ENCODE measurements around the gene URB1. TPM values are rescaled to one million over a fixed set of nuclear protein-coding genes. Genes with fewer than 3 reads are reported as not detected.

The URB1 gene
- total and polyA plus RNA-seq, 2 of the 8 experiments (the other 6 are each of a cell fraction or from before 2014, with no cell fraction given), result 8.1 to 28.9 TPM

DNA sequence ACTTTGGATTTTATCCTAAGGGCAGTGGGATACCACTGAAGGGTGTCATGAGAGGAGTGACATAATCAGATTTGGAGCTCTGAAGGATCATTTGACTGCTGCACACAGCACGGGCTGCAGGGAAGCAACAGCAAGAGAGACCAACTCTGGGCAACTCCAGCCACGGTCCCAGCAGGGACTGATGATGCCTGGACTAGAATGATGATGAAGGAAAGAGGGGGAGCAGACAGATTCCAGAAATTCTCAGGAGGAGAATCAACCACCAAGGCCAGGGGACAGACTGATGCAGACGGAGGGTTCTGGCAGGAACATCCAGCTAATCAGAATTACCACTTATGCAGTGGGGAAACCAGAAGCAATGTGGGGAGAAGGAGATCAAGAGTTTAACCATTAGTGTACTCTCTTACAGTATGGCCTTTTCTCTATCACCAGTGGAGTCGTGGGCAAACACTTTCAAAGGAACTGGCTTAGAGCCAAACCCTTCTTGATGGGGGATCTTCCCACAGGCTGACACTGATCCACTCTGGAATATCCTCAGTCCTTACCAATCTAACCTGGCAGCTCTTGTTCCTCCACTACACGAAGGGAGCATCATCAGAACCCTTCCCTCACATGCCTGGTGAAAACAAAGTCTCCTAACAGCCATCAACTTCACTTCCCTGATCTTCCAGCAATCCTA, 3.3 kb downstream of the URB1 start:
- Histone ChIP-seq H3K9me3 (ENCODE audit: insufficient read depth in 2 of 2, low read depth in 1 of 2, low read length in 1 of 2) (peaks cover 6 to 7% of the 10 kb centered on the region in 2 experiments; a peak in 2 of 4 replicates), H3K4me3 (ENCODE audit: extremely low read depth in 1 of 4, insufficient read depth in 2 of 4, low read depth in 3 of 4, low read length in 4 of 4) (no peak overlapping the region), H3K27ac (ENCODE audit: low read depth, low read length) (no peak overlapping the region), H4K8ac (ENCODE audit: extremely low read depth, insufficient read depth, low read length) (no peak overlapping the region), H3K4me1 (replicated peaks in 1 of 4; ENCODE audit: control insufficient read depth in 3 of 4, insufficient read depth in 4 of 4, low read length in 3 of 4) (peaks cover 0 to 7% (median 5%) of the 10 kb centered on the region in 4 experiments), H4K20me1 (replicated peaks in 1 of 2; ENCODE audit: control insufficient read depth in 1 of 2, insufficient read depth in 2 of 2, low read length in 2 of 2) (peaks cover 17 to 22% of the 10 kb centered on the region in 2 experiments), H4K91ac (replicated peaks; ENCODE audit: insufficient read length, low read length) (no peak overlapping the region), H2BK20ac (ENCODE audit: low read length) (no peak overlapping the region), H2AFZ (ENCODE audit: low read length) (no peak overlapping the region), H3K4ac (replicated peaks; ENCODE audit: insufficient read length, low read depth, low read length) (no peak overlapping the region), H3K23me2 (ENCODE audit: low read depth, low read length) (0 out of 2 replicates have a peak, but pooled peaks cover 5% of the 10 kb centered on the region), H3K79me1 (ENCODE audit: low read depth, low read length) (peaks cover 22% of the 10 kb centered on the region), H3K36me3 (ENCODE audit: control insufficient read depth in 2 of 4, insufficient read depth in 4 of 4, low read length in 3 of 4) (peaks cover 0 to 6% (median under 1%) of the 10 kb centered on the region in 4 experiments; a peak in 4 of 8 replicates), H2BK15ac (ENCODE audit: low read length) (no peak overlapping the region), H3K27me3 (replicated peaks in 1 of 4; ENCODE audit: control insufficient read depth in 3 of 4, extremely low read depth in 1 of 4, insufficient read depth in 3 of 4, low read length in 3 of 4) (peaks cover 0 to 4% (median 2%) of the 10 kb centered on the region in 4 experiments; a peak in 5 of 7 replicates), H3K4me2 (ENCODE audit: insufficient read depth in 1 of 2, low read depth in 2 of 2, low read length in 2 of 2) (no peak overlapping the region; a peak in 1 of 4 replicates), H3K14ac (ENCODE audit: insufficient read length) (no peak overlapping the region), H3K18ac (ENCODE audit: extremely low read depth, low read length) (no peak overlapping the region), H2BK5ac (ENCODE audit: low read depth, low read length) (no peak overlapping the region; the same call in 1 of the 2 replicates), H2AK5ac (ENCODE audit: low read depth, low read length) (no peak overlapping the region), H3K23ac (ENCODE audit: insufficient read length) (no peak overlapping the region), H4K5ac (ENCODE audit: insufficient read length, low read depth, low read length) (no peak overlapping the region), H2BK12ac (ENCODE audit: low read depth, low read length) (no peak overlapping the region), H3K9ac (replicated peaks in 1 of 4; ENCODE audit: extremely low read depth in 1 of 4, low read depth in 3 of 4, low read length in 3 of 4) (peak overlapping the region in 1 of 4 experiments; percentile 21; a peak in 1 of 7 replicates), H3K79me2 (ENCODE audit: control insufficient read depth in 1 of 2, insufficient read depth in 2 of 2, low read length in 2 of 2) (peaks cover 30 to 62% of the 10 kb centered on the region in 2 experiments), H3K56ac (replicated peaks; ENCODE audit: insufficient read length, low read depth, low read length) (no peak overlapping the region), H2BK120ac (replicated peaks; ENCODE audit: low read depth, low read length) (no peak overlapping the region)
- WGBS, 2 experiments (ENCODE audit: extremely low coverage in 1 of 2, insufficient coverage in 1 of 2, insufficient read length in 1 of 2, insufficient replicate concordance in 2 of 2, low coverage in 1 of 2, low lambda C conversion rate in 2 of 2, missing lambda C conversion rate in 1 of 2), result 85% methylated on average over 5 of the region's 5 CpGs; no CpG with 5 or more reads in 1 of the 2 experiments
- ChIA-PET CTCF (ENCODE audit: partially characterized antibody) (interaction anchor here (0.7 to 1.2 kb wide), 5 partner anchors 13 to 254 kb away, joined by 3 to 6 read pairs (median 4); no protein-coding TSS in a partner anchor), POLR2A (ENCODE audit: partially characterized antibody) (interaction anchor here (0.9 kb wide), 1 partner anchor 17 kb away, joined by 3 read pairs; no protein-coding TSS in a partner anchor)
- FAIRE-seq (no peak), DNase-seq (ENCODE audit: low read depth in 1 of 2, low spot score in 2 of 2) (no peak)
- TF ChIP-seq RXRA (IDR thresholded peaks at IDR 0.05; ENCODE audit: insufficient read depth, low read depth, low read length), result no peak
- no peak for TF ChIP-seq POLR2AphosphoS5 (IDR thresholded peaks at IDR 0.05; ENCODE audit: low read depth, low read length)
- no peak for TF ChIP-seq SP4 (IDR thresholded peaks at IDR 0.05; ENCODE audit: low read length)
- no peak for TF ChIP-seq BRCA1 (IDR thresholded peaks at IDR 0.05; ENCODE audit: low read depth, low read length)
- TF ChIP-seq FOSL1 (IDR thresholded peaks at IDR 0.05; ENCODE audit: insufficient read depth, low read depth, low read length), result no peak
- TF ChIP-seq HDAC2 (IDR thresholded peaks at IDR 0.05; ENCODE audit: borderline replicate concordance in 1 of 2, low read depth in 2 of 2, low read length in 2 of 2), result no peak
- TF ChIP-seq KDM4A (IDR thresholded peaks at IDR 0.05; ENCODE audit: low read depth, low read length, severe bottlenecking), result no peak
- TF ChIP-seq KDM1A (IDR thresholded peaks at IDR 0.05; ENCODE audit: borderline replicate concordance, low read length), result no peak
- no peak for TF ChIP-seq SP1 (IDR thresholded peaks at IDR 0.05; ENCODE audit: low read depth, low read length)
- TF ChIP-seq, protein P1, sequence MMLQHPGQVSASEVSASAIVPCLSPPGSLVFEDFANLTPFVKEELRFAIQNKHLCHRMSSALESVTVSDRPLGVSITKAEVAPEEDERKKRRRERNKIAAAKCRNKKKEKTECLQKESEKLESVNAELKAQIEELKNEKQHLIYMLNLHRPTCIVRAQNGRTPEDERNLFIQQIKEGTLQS (IDR thresholded peaks at IDR 0.05; ENCODE audit: insufficient read depth, low read depth, low read length), result no peak
- TF ChIP-seq, protein P2, sequence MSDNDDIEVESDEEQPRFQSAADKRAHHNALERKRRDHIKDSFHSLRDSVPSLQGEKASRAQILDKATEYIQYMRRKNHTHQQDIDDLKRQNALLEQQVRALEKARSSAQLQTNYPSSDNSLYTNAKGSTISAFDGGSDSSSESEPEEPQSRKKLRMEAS (IDR thresholded peaks at IDR 0.05), result no peak
